ENCODE measurements around the gene LRRC2. TPM values are rescaled to one million over a fixed set of nuclear protein-coding genes. Genes with fewer than 3 reads are reported as not detected.

LRRC2 gene
- total and polyA plus RNA-seq, 2 of the 13 experiments (the other 11 are each of a cell fraction or from before 2014, with no cell fraction given): 0.27 to 0.58 TPM

GRCh38 chr3:46524008-46524407 lies 42.1 kb downstream of the LRRC2 start (continued):
- no peak for TF ChIP-seq ATF7 (IDR thresholded peaks at IDR 0.05)
- TF ChIP-seq ATF7 (CRISPR knock-in tag; IDR thresholded peaks at IDR 0.05): no peak
- no peak for TF ChIP-seq JARID2 (CRISPR knock-in tag; IDR thresholded peaks at IDR 0.05; ENCODE audit: insufficient replicate concordance)
- TF ChIP-seq SRSF4 (IDR thresholded peaks at IDR 0.05; ENCODE audit: low read depth, low read length, poor library complexity, severe bottlenecking): no peak
- no peak for TF ChIP-seq RFXANK (CRISPR knock-in tag; IDR thresholded peaks at IDR 0.05)

- Histone ChIP-seq H2AFZ (ENCODE audit: low read length) (no peak overlapping the region), H4K20me1 (ENCODE audit: insufficient read depth, low read length) (no peaks in the 10 kb centered on the region), H3K4me1 (ENCODE audit: insufficient read depth, low read length) (no peaks in the 10 kb centered on the region), H3K27me3 (ENCODE audit: control insufficient read depth in 1 of 2, insufficient read depth in 2 of 2, low read length in 2 of 2) (no peaks in the 10 kb centered on the region), H3K4me3 (replicated peaks in 1 of 3; ENCODE audit: insufficient read depth in 1 of 3, low read depth in 2 of 3, low read length in 3 of 3) (no peak overlapping the region), H3K9me3 (ENCODE audit: low read length) (no peaks in the 10 kb centered on the region), H3K36me3 (replicated peaks in 1 of 2; ENCODE audit: control insufficient read depth in 1 of 2, insufficient read depth in 2 of 2, low read length in 2 of 2) (no peaks in the 10 kb centered on the region), H3K9ac (ENCODE audit: insufficient read depth, low read depth, low read length) (no peak overlapping the region), H3K4me2 (ENCODE audit: low read depth, low read length) (no peak overlapping the region), H3K27ac (ENCODE audit: extremely low read length, insufficient read depth, low read length) (no peak overlapping the region), H3K79me2 (ENCODE audit: insufficient read depth, low read length) (no peaks in the 10 kb centered on the region)
- WGBS (ENCODE audit: low lambda C conversion rate): 90% methylated on average over 2 of the region's 2 CpGs
- intact Hi-C loops (cut with micrococcal nuclease; ENCODE audit: unreplicated experiment): no loop called here
- no peak for ATAC-seq
- no TSS peak for BruUV-seq (replicated peaks)
- FAIRE-seq: no peak
- POLR2A ChIA-PET: no interaction called here
- CTCF ChIA-PET (ENCODE audit: low intra/inter-chr PET ratio, low total read pairs): no interaction called here
- no peak for DNase-seq (ENCODE audit: low spot score)
- in situ Hi-C loops (cut with HindIII; ENCODE audit: extremely low pct_ligation_motif_present, low pct_unique_long_range_greater_than_20kb): no loop called here
- TF ChIP-seq KIAA2018 (CRISPR knock-in tag; IDR thresholded peaks at IDR 0.05; ENCODE audit: borderline replicate concordance): no peak
- no peak for TF ChIP-seq THAP8 (CRISPR knock-in tag; IDR thresholded peaks at IDR 0.05; ENCODE audit: borderline replicate concordance)
- TF ChIP-seq AFF4 (CRISPR knock-in tag; IDR thresholded peaks at IDR 0.05): no peak
- no peak for TF ChIP-seq ZNF713 (CRISPR knock-in tag; IDR thresholded peaks at IDR 0.05)
- TF ChIP-seq BHLHE40 (IDR thresholded peaks at IDR 0.05; ENCODE audit: low read length): no peak
These were observed 42.5 kb downstream of the LRRC2 start for GRCh38 chr3:46523556-46523955.

All from HepG2 (cell line).